Loucy (cell line): Measurements from ENCODE around the gene SAAL1.
A peak's percentile ranks its signal among the peaks of the same experiment; 100 is the strongest.

Source experiments
- H2AFZ ChIP-seq: fragments of 200-600 bp; sonication (generic); 2 replicates; pipeline ENCODE4 v1.6.0; 2016; ENCODE audit warnings: antibody characterized with exemption, mild to moderate bottlenecking, low read length, moderate library complexity
- H3F3A ChIP-seq: fragments of 200-600 bp; 2 replicates; pipeline ENCODE4 v1.6.0; 2016; ENCODE audit warnings: antibody characterized with exemption, low read depth, mild to moderate bottlenecking
- H3K27me3 ChIP-seq: fragments of 200-600 bp; sonication (generic); 2 replicates; pipeline ENCODE4 v1.6.1; 2014; ENCODE audit warnings: low read length, mild to moderate bottlenecking; ENCODE audit not compliant: insufficient read depth, poor library complexity, severe bottlenecking
- H3K36me3 ChIP-seq: fragments of 200-600 bp; sonication (generic); 2 replicates; pipeline ENCODE4 v1.6.1; 2016; ENCODE audit warnings: low read length; ENCODE audit not compliant: insufficient read depth
- H3K4me1 ChIP-seq: fragments of 200-600 bp; sonication (generic); 2 replicates; pipeline ENCODE4 v1.5.1; 2014; ENCODE audit warnings: low read length, mild to moderate bottlenecking; ENCODE audit not compliant: insufficient read depth, poor library complexity, severe bottlenecking
- H3K4me2 ChIP-seq: fragments of 200-600 bp; sonication (generic); 2 replicates; pipeline ENCODE4 v1.6.0; 2014; ENCODE audit warnings: antibody characterized with exemption, low read length, low read depth, mild to moderate bottlenecking; ENCODE audit not compliant: poor library complexity, severe bottlenecking
- H3K4me3 ChIP-seq: fragments of 200-600 bp; sonication (generic); 2 replicates; pipeline ENCODE4 v1.5.1; 2014; ENCODE audit warnings: low read length, mild to moderate bottlenecking, mixed read lengths; ENCODE audit not compliant: poor library complexity, severe bottlenecking
- H3K79me2 ChIP-seq: fragments of 200-600 bp; sonication (generic); 2 replicates; pipeline ENCODE4 v1.6.1; 2014; ENCODE audit warnings: low read length; ENCODE audit not compliant: insufficient read depth
- H3K9ac ChIP-seq: fragments of 200-600 bp; sonication (generic); 2 replicates; pipeline ENCODE4 v1.6.0; 2014; ENCODE audit warnings: mild to moderate bottlenecking, low read depth, low read length, moderate library complexity; ENCODE audit not compliant: poor library complexity, severe bottlenecking
- H3K9me2 ChIP-seq: fragments of 200-600 bp; sonication (generic); replicated peaks from 2 replicates; pipeline ENCODE4 v1.6.1; 2016; ENCODE audit warnings: low read depth, low read length, mixed read lengths
- H3K9me3 ChIP-seq: fragments of 200-600 bp; sonication (generic); 2 replicates; pipeline ENCODE4 v1.6.1; 2014; ENCODE audit warnings: mild to moderate bottlenecking, antibody characterized with exemption, low read length, low read depth; ENCODE audit not compliant: insufficient read depth
- H4K20me1 ChIP-seq: fragments of 200-600 bp; sonication (generic); 2 replicates; pipeline ENCODE4 v1.6.0; 2014; ENCODE audit warnings: antibody characterized with exemption, low read length, mild to moderate bottlenecking; ENCODE audit not compliant: insufficient read depth, poor library complexity, severe bottlenecking
- EZH2phosphoT487 ChIP-seq: fragments of 200-600 bp; IDR thresholded peaks from 2 replicates; pipeline ENCODE4 v1.6.1; 2018; ENCODE audit warnings: antibody characterized with exemption, mild to moderate bottlenecking, moderate library complexity, borderline replicate concordance
- TF ChIP-seq, protein P1 (sequence below): fragments of 200-600 bp; sonication (generic); conservative IDR thresholded peaks from 2 replicates; pipeline ENCODE4 v1.5.1; 2014; ENCODE audit warnings: mild to moderate bottlenecking, antibody characterized with exemption, low read length

SAAL1 gene

DNA sequence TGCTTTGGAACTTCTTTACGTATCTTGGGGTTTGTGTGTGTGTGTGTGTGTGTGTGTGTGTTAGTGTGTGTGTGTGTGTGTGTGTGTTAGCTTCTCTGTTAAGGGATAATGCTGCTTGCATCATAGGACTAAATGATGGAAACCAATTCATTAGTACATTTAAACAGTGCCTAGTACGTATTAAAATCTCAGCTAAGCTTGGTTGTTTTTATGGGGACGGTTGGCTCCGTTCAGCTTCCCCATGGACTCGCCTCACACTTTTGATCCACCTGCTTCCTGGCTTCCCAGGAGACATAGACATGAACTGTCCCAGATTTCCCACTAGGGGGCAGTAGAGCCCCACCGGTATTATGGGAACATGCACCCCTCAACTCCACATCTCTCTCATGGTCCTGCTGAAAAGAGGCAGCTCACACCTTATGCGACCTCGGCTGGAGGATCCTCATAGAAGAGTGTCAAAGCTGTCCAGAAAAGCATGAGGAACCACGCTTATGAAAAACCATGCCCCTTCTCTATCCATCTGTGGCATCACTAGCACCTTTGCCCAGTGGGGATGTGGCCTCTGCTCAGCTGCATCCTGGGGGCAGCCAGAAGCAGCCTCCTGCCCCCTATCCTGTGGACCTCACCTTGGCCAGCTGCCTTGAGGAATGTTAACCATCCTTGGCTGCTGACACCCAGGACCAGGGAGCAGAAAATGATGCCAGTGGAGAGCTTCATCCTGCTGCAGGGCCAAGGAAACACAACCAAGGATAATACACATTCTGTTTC is 9.7 kb upstream of the SAAL1 start:
- Histone ChIP-seq H3K4me3 (no peak overlapping the region), H3K9me2 (no peaks in the 10 kb centered on the region), H3K9ac (no peak overlapping the region), H2AFZ (peak overlapping the region; percentile 54; the same call in 1 of the 2 replicates), H3K79me2 (no peaks in the 10 kb centered on the region), H3K4me2 (no peak overlapping the region), H3K36me3 (no peaks in the 10 kb centered on the region), H3K27me3 (peaks cover 8% of the 10 kb centered on the region), H3K4me1 (no peaks in the 10 kb centered on the region), H3K9me3 (no peaks in the 10 kb centered on the region), H4K20me1 (no peaks in the 10 kb centered on the region), H3F3A (no peaks in the 10 kb centered on the region)
- TF ChIP-seq EZH2phosphoT487 = no peak
- TF ChIP-seq, protein P1, sequence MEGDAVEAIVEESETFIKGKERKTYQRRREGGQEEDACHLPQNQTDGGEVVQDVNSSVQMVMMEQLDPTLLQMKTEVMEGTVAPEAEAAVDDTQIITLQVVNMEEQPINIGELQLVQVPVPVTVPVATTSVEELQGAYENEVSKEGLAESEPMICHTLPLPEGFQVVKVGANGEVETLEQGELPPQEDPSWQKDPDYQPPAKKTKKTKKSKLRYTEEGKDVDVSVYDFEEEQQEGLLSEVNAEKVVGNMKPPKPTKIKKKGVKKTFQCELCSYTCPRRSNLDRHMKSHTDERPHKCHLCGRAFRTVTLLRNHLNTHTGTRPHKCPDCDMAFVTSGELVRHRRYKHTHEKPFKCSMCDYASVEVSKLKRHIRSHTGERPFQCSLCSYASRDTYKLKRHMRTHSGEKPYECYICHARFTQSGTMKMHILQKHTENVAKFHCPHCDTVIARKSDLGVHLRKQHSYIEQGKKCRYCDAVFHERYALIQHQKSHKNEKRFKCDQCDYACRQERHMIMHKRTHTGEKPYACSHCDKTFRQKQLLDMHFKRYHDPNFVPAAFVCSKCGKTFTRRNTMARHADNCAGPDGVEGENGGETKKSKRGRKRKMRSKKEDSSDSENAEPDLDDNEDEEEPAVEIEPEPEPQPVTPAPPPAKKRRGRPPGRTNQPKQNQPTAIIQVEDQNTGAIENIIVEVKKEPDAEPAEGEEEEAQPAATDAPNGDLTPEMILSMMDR = peak; percentile 94

GRCh38 chr11:18111005-18111404 is 5.1 kb upstream of the SAAL1 start:
- H3K36me3 ChIP-seq = no peaks in the 10 kb centered on the region
- H3K4me1 ChIP-seq = no peaks in the 10 kb centered on the region
- peaks cover 8% of the 10 kb centered on the region for H3K27me3 ChIP-seq
- no peaks in the 10 kb centered on the region for H3K9me2 ChIP-seq
- no peaks in the 10 kb centered on the region for H3F3A ChIP-seq
- no peak overlapping the region for H3K9ac ChIP-seq
- no peak overlapping the region for H2AFZ ChIP-seq
- H3K79me2 ChIP-seq = no peaks in the 10 kb centered on the region
- H3K4me2 ChIP-seq = no peak overlapping the region
- no peaks in the 10 kb centered on the region for H3K9me3 ChIP-seq
- no peak overlapping the region for H3K4me3 ChIP-seq
- H4K20me1 ChIP-seq = no peaks in the 10 kb centered on the region
- TF ChIP-seq, protein P1 = no peak
- no peak for TF ChIP-seq EZH2phosphoT487

DNA sequence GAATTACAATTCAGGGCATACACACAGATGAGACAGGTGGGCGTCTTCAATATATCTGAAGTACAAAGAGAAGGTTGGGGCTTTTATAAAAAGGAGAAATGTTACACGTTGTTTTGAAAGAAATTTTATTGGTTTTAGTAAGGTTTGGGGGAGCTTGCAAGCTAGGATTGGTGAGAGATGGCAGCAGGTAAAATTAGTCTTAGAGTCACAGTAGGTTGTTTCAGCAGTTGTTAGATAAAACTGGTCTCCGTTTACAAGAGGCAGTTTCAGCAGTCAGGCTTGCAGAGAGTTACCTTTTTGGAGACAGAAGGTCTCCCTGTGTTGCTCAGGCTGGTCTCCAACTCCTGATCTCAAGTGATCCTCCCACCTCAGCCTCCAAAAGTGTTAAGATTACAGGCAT is 2.4 kb upstream of the SAAL1 start:
- Histone ChIP-seq H3K79me2 (peaks cover 26% of the 10 kb centered on the region), H3K9me2 (no peaks in the 10 kb centered on the region), H4K20me1 (peaks cover 4% of the 10 kb centered on the region), H3K9me3 (no peaks in the 10 kb centered on the region), H3K27me3 (no peaks in the 10 kb centered on the region), H3K9ac (no peak overlapping the region), H3K36me3 (no peaks in the 10 kb centered on the region), H3F3A (no peaks in the 10 kb centered on the region), H2AFZ (no peak overlapping the region), H3K4me2 (no peak overlapping the region), H3K4me1 (peaks cover 8% of the 10 kb centered on the region), H3K4me3 (no peak overlapping the region)
- TF ChIP-seq, protein P1 = no peak
- TF ChIP-seq EZH2phosphoT487 = no peak
